Ramos (cell line): ENCODE data around the gene GPR132.
"Not testable (repeated sequence)": the region's sequence is repeated elsewhere in the genome, so short reads cannot be mapped to it uniquely, and the experiment has no call there.

Experiments
- in situ Hi-C: fragments of 300-500 bp; cut with MboI; formaldehyde crosslinking; loops from one replicate; pipeline ENCODE4 v1.14.3; 2022; ENCODE audit warnings: low sequenced_read_pairs; ENCODE audit not compliant: unreplicated experiment

The GPR132 gene

GRCh38 chr14:105092171-105093037 lies 27.2 kb upstream of the GPR132 start:
- in situ Hi-C loops, result loop anchor here (5.0 kb wide), 1 partner anchor 260 kb away; no protein-coding TSS in a partner anchor

GRCh38 chr14:105091517-105092170 lies 26.4 kb upstream of the GPR132 start:
- in situ Hi-C loops, result loop anchor here (5.0 kb wide), 1 partner anchor 261 kb away; no protein-coding TSS in a partner anchor

- in situ Hi-C loops, result loop anchor here (5.0 kb wide), 1 partner anchor 261 kb away; no protein-coding TSS in a partner anchor
These were observed 25.9 kb upstream of the GPR132 start for GRCh38 chr14:105091054-105091516.

GRCh38 chr14:105090493-105091053 lies 25.3 kb upstream of the GPR132 start:
- in situ Hi-C loops, result loop anchor here (5.0 kb wide), 1 partner anchor 262 kb away; no protein-coding TSS in a partner anchor

GRCh38 chr14:105089746-105090492 lies 24.7 kb upstream of the GPR132 start:
- in situ Hi-C loops, result loop anchor here (5.0 kb wide), 1 partner anchor 262 kb away; no protein-coding TSS in a partner anchor

GRCh38 chr14:105088812-105089745 lies 23.8 kb upstream of the GPR132 start:
- in situ Hi-C loops, result no loop called here

GRCh38 chr14:105087963-105088811 lies 23.0 kb upstream of the GPR132 start:
- in situ Hi-C loops, result no loop called here

GRCh38 chr14:105087308-105087962 lies 22.2 kb upstream of the GPR132 start:
- in situ Hi-C loops, result no loop called here

GRCh38 chr14:105086833-105087307 lies 21.6 kb upstream of the GPR132 start:
- in situ Hi-C loops, result no loop called here

- in situ Hi-C loops, result no loop called here
These were observed 20.5 kb upstream of the GPR132 start for GRCh38 chr14:105085766-105086165.

GRCh38 chr14:105084741-105085571 lies 19.7 kb upstream of the GPR132 start:
- in situ Hi-C loops, result no loop called here

GRCh38 chr14:105083926-105084685 lies 18.9 kb upstream of the GPR132 start:
- in situ Hi-C loops, result no loop called here

GRCh38 chr14:105082703-105083102 lies 17.5 kb upstream of the GPR132 start:
- in situ Hi-C loops, result no loop called here

GRCh38 chr14:105081473-105081872 lies 16.2 kb upstream of the GPR132 start:
- in situ Hi-C loops, result not testable (repeated sequence)

GRCh38 chr14:105080161-105080560 lies 14.9 kb upstream of the GPR132 start:
- in situ Hi-C loops, result no loop called here

- in situ Hi-C loops, result no loop called here
These were observed 13.1 kb upstream of the GPR132 start for GRCh38 chr14:105078294-105078693.
